WERI-Rb-1 (cell line): ENCODE results near the gene CTSW.

Experiments used
- DNase-seq: peaks from one replicate; pipeline ENCODE4 v3.0.0-alpha.2; 2020
- H3K27ac ChIP-seq: fragments of 250-450 bp; sonication (Bioruptor Pico); 2 replicates; pipeline ENCODE4 v1.5.1; 2020; ENCODE audit warnings: mild to moderate bottlenecking, moderate library complexity
- H3K27me3 ChIP-seq: fragments of 250-450 bp; sonication (Bioruptor Pico); 2 replicates; pipeline ENCODE4 v1.5.1; 2021; ENCODE audit warnings: mild to moderate bottlenecking, low read depth, moderate library complexity; ENCODE audit not compliant: insufficient read depth, severe bottlenecking
- H3K36me3 ChIP-seq: fragments of 250-450 bp; sonication (Bioruptor Pico); 2 replicates; pipeline ENCODE4 v1.5.1; 2020; ENCODE audit warnings: mild to moderate bottlenecking, moderate library complexity
- H3K4me3 ChIP-seq: 2 replicates; pipeline ENCODE4 v1.5.1; 2011; ENCODE audit warnings: low read depth, mild to moderate bottlenecking, control low read depth, low read length
- H3K9me3 ChIP-seq: fragments of 250-450 bp; sonication (Bioruptor Pico); 2 replicates; pipeline ENCODE4 v1.5.1; 2021; ENCODE audit warnings: mild to moderate bottlenecking, moderate library complexity; ENCODE audit not compliant: severe bottlenecking
- CTCF ChIP-seq: IDR thresholded peaks from 2 replicates; pipeline ENCODE4 v1.5.1; 2011; ENCODE audit warnings: low read depth, mild to moderate bottlenecking, control low read depth, inconsistent platforms, low read length

CTSW gene

GRCh38 chr11:65873318-65874156, 6.1 kb upstream of the CTSW start:
- peak overlapping the region; percentile 74 for H3K4me3 ChIP-seq
- H3K36me3 ChIP-seq, result no peaks in the 10 kb centered on the region
- no peaks in the 10 kb centered on the region for H3K27me3 ChIP-seq
- no peak for TF ChIP-seq CTCF
- H3K27ac ChIP-seq, result peak overlapping the region; percentile 54
- no peaks in the 10 kb centered on the region for H3K9me3 ChIP-seq
- DNase-seq, result peak; percentile 95

GRCh38 chr11:65880027-65880426, 390 bp downstream of the CTSW start:
- no peak for TF ChIP-seq CTCF
- no peak overlapping the region for H3K27ac ChIP-seq
- DNase-seq, result no peak

GRCh38 chr11:65880844-65881421, 1.3 kb downstream of the CTSW start:
- H3K9me3 ChIP-seq, result no peaks in the 10 kb centered on the region
- H3K4me3 ChIP-seq, result no peak overlapping the region
- H3K36me3 ChIP-seq, result peaks cover 40% of the 10 kb centered on the region
- no peak for TF ChIP-seq CTCF
- H3K27ac ChIP-seq, result no peak overlapping the region
- H3K27me3 ChIP-seq, result no peaks in the 10 kb centered on the region
- no peak for DNase-seq

More at GRCh38 chr11:65880027-65880426, 390 bp downstream of the CTSW start:
- H3K4me3 ChIP-seq, result no peak overlapping the region
- peaks cover 31% of the 10 kb centered on the region for H3K36me3 ChIP-seq
- H3K9me3 ChIP-seq, result no peaks in the 10 kb centered on the region
- H3K27me3 ChIP-seq, result no peaks in the 10 kb centered on the region

- H3K4me3 ChIP-seq, result no peak overlapping the region
- peaks cover 52% of the 10 kb centered on the region for H3K36me3 ChIP-seq
- no peak overlapping the region for H3K27ac ChIP-seq
- TF ChIP-seq CTCF, result no peak
- DNase-seq, result no peak
- no peaks in the 10 kb centered on the region for H3K9me3 ChIP-seq
- H3K27me3 ChIP-seq, result no peaks in the 10 kb centered on the region
Measured at GRCh38 chr11:65882120-65883057, 2.8 kb downstream of the CTSW start.

- Histone ChIP-seq H3K27me3 (no peaks in the 10 kb centered on the region), H3K27ac (no peak overlapping the region), H3K9me3 (no peaks in the 10 kb centered on the region), H3K4me3 (no peak overlapping the region), H3K36me3 (peaks cover 52% of the 10 kb centered on the region)
- no peak for DNase-seq
- no peak for TF ChIP-seq CTCF
Measured at GRCh38 chr11:65883058-65883761, 3.6 kb downstream of the CTSW start.
